Measurements from ENCODE around the gene ENPP3. TPM values are rescaled to one million over a fixed set of nuclear protein-coding genes. Genes with fewer than 3 reads are reported as not detected.

ENPP3 gene
- total and polyA plus RNA-seq, 2 experiments from 2014 or later = not detected

DNA sequence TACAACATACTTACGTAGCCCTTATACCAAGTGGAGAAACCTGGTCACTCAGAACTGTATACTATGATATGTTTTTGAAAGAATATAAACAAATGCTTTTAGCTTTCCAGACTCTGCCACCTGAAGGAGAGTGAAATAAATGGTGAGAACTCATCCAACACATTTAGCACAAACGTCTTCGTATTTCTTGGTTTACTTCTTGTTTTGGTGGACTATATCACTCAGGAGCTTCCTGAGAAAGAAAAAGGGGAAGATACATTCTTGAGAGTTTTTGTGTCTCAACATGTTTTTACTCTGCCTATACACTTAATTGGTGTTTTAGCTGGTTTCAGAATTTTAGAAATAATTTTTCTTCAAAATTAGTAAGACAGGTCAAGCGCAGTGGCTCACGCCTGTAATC, 93.2 kb downstream of the ENPP3 start:
- H3K4me2 ChIP-seq = no peak overlapping the region
- H3K36me3 Mint-ChIP-seq (ENCODE audit: low read depth) = peaks cover 3% of the 10 kb centered on the region; the same call in 2 of the 3 replicates
- DNase-seq (ENCODE audit: low spot score) (no peak), ATAC-seq (no peak)
- H3K9me2 ChIP-seq (ENCODE audit: insufficient read depth) = no peaks in the 10 kb centered on the region
- 0 out of 2 replicates have a peak, but pooled peaks cover 3% of the 10 kb centered on the region for H3K36me3 ChIP-seq (ENCODE audit: insufficient read depth)
- H3K4me3 ChIP-seq = no peak overlapping the region
- no peak overlapping the region for H3K27ac Mint-ChIP-seq
- H3K79me2 ChIP-seq (replicated peaks; ENCODE audit: insufficient read depth) = no peaks in the 10 kb centered on the region
- H3K27ac ChIP-seq (ENCODE audit: low read depth) = no peak overlapping the region
- no peaks in the 10 kb centered on the region for H3F3A ChIP-seq (replicated peaks; ENCODE audit: low read depth)
- H3K4me1 Mint-ChIP-seq = 0 out of 3 replicates have a peak, but pooled peaks cover 7% of the 10 kb centered on the region
- TF ChIP-seq ZNF462 (CRISPR knock-in tag; IDR thresholded peaks at IDR 0.05) = no peak
- no peak for TF ChIP-seq ZNF331 (CRISPR knock-in tag; IDR thresholded peaks at IDR 0.05; ENCODE audit: low read depth)
- no peak for TF ChIP-seq CTCF (conservative IDR thresholded peaks at IDR 0.05; ENCODE audit: low read depth in 2 of 2)
- TF ChIP-seq JUNB (IDR thresholded peaks at IDR 0.05; ENCODE audit: unreplicated experiment) = no peak
- TF ChIP-seq, protein P1, sequence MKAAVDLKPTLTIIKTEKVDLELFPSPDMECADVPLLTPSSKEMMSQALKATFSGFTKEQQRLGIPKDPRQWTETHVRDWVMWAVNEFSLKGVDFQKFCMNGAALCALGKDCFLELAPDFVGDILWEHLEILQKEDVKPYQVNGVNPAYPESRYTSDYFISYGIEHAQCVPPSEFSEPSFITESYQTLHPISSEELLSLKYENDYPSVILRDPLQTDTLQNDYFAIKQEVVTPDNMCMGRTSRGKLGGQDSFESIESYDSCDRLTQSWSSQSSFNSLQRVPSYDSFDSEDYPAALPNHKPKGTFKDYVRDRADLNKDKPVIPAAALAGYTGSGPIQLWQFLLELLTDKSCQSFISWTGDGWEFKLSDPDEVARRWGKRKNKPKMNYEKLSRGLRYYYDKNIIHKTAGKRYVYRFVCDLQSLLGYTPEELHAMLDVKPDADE (IDR thresholded peaks at IDR 0.05) = no peak
- TF ChIP-seq NANOG (IDR thresholded peaks at IDR 0.05; ENCODE audit: borderline replicate concordance) = no peak
- TF ChIP-seq REST (IDR thresholded peaks at IDR 0.05; ENCODE audit: unreplicated experiment) = no peak
- TF ChIP-seq EZH2phosphoT487 (IDR thresholded peaks at IDR 0.05; ENCODE audit: unreplicated experiment) = no peak
- TF ChIP-seq EZH2 (IDR thresholded peaks at IDR 0.05; ENCODE audit: low read depth, unreplicated experiment) = no peak
- no peak for TF ChIP-seq CREB1 (CRISPR knock-in tag; IDR thresholded peaks at IDR 0.05; ENCODE audit: low read depth)
- no peak for TF ChIP-seq POLR2AphosphoS5 (IDR thresholded peaks at IDR 0.05; ENCODE audit: low read depth)
- no peak for TF ChIP-seq STAT1 (IDR thresholded peaks at IDR 0.05; ENCODE audit: unreplicated experiment)
- TF ChIP-seq ZNF114 (CRISPR knock-in tag; IDR thresholded peaks at IDR 0.05) = no peak
- H3K4me1 ChIP-seq (ENCODE audit: insufficient read depth) = no peaks in the 10 kb centered on the region
- H4K20me1 ChIP-seq (replicated peaks; ENCODE audit: insufficient read depth) = no peaks in the 10 kb centered on the region
- H3K27me3 Mint-ChIP-seq (ENCODE audit: insufficient read depth, low read depth, poor library complexity) = peaks cover 4% of the 10 kb centered on the region
- peaks cover 4% of the 10 kb centered on the region; the same call in 1 of the 3 replicates for H3K9me3 Mint-ChIP-seq
- H3K4me3 Mint-ChIP-seq = no peak overlapping the region
- no peaks in the 10 kb centered on the region for H3K27me3 ChIP-seq (ENCODE audit: insufficient read depth)
- H2AFZ ChIP-seq = no peak overlapping the region
